HG02642 (cell line): ENCODE data around the gene NOA1.

ENCODE experiments used
- ATAC-seq: cut with Tn5 transposase; IDR thresholded peaks from one replicate; pipeline ENCODE4 v1.9.1; 2021; ENCODE audit warnings: mild to moderate bottlenecking; ENCODE audit not compliant: unreplicated experiment, poor library complexity

The NOA1 gene

DNA sequence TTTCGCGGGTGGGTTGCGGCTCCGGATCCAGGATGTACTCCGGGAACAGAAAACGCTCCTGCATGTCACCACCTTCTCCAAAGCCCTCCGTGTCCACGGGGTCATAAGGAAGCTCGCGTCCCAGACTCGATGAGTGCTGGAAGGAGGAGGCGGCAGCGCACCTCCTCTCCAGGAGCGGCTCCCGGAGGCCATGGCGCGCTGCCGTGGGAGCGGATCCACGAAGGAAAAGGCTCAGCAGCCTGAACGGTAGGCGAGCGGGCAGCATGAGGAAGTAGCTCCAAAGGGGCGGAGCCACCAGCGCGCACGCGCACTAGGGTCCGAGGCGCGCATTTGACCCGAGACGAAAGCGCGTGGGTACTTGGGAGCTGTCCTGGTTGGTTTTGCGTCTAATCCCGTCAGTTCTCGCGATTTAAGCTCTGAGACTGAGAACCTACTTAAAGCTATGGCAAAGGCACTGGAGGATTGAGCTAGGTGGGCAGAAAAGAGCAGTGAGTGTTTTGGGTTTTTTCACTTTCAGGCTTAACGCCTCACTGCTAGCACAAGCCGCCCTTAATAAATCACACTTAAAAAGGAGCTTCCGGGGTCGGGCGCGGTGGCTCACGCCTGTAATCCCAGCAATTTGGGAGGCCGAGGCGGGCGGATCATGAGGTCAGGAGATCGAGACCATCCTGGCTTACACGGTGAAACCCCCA is at the start of gene NOA1:
NOA1 (minus strand) TSS at position 286 of the 692 bp plus-strand sequence; CDS start at position 265, 21 bp downstream.
- peak; percentile 86 for ATAC-seq

DNA sequence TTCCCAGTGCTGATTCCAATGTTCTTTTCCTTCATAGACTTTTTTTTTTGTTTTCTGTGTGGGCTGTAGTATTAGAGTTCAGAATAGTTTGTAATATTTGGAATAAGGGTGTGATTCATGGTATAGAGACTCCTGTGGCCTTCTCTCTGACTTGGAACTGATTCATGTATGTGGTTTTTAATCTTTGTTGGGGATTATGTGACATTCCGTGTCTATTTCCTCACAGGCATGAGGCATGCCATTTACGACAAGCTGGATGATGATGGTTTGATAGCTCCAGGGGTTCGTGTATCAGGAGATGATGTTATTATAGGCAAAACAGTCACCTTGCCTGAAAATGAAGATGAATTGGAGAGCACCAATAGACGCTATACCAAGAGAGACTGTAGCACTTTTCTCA is 45.7 kb upstream of the NOA1 start:
- ATAC-seq = no peak

DNA sequence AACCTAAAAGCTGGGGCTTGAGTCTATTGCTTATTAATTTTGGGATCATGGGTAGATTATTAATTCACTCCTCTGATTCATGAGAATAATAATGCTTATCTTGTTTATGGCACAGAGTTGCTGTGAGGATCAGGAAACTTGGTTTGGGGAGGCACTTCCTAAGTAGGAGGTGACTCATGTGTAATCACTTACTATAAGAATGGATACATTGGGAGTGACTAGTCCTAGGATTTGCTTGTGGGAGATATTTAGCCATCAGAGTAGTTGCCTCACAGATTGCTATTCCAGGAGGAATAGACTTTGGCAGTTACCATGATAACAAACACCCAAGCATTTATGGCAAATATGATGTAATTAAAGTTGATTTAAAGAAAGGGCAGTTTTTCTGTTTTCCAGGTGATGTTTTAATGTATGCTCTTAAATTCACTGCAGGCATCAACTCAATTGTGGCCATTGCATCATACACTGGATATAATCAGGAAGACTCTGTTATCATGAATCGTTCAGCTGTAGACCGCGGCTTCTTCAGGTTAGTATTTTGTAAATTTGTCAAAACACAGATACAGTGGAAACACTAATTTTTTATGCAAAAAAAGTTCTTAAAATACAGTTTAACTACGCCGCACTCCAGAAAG is 43.2 kb upstream of the NOA1 start:
- no peak for ATAC-seq

DNA sequence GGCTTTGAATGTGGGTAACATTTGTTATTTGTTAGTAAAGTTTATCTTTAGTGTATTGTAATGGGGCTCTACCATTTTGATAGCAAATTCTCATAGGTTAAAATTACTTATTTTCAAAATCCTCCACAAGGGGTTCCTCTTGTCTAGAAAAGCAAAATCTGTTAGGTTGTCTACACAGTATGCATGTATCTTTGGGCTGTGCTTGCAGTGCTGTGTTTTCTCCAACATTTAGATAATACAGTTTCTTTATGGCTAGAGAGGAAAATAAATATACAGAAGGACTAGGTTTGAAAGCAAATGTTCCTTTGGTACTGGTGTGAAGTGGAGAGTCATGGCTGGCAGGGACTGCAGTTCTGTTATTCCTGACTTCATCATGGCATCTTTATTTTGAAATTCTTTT is 41.6 kb upstream of the NOA1 start:
- ATAC-seq = no peak

DNA sequence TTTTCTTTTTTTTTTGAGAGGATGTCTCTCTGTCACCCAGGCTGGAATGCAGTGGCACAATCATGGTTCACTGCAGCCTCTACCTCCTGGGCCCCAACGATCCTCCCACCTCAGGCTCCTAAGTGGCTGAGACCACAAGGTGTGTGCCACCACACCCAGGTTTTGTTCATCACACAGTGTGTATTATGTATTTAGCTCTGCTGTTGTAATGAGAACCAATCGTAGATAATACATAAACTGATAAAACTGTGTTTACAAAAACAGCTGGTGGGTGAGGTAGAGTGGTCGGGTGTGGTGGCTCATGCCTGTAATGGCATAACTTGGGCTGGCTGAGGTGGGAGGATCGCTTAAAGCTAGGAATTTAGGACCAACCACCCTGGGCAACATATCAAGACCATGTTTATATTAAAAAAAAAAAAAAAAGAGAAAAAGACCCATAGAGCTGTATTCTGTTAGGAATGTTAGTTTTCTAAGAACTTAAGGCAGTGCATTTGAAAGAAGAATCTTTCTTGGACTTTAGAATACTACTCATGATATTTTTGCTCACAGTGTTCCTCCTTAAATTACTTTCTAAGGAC is 36.2 kb upstream of the NOA1 start:
- no peak for ATAC-seq

DNA sequence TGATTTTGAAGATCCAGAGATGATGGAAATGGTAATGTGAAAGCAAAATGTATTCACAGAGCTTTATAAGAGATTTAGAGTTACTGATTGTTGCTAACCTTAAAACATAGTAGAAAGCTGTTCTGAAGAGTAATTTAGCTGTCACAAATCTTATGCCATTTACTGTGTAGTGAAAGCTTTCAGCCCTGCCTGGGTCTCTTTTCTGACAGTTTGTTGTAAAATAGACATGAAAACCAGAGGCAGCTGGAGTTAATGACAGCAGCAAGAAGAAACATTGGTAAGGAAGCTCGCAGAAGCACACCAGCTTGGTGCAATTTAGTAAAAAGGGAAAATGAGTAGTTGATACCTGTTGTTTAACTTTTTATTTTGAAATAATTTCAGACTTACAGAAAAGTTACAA is 22.3 kb upstream of the NOA1 start:
- no peak for ATAC-seq

DNA sequence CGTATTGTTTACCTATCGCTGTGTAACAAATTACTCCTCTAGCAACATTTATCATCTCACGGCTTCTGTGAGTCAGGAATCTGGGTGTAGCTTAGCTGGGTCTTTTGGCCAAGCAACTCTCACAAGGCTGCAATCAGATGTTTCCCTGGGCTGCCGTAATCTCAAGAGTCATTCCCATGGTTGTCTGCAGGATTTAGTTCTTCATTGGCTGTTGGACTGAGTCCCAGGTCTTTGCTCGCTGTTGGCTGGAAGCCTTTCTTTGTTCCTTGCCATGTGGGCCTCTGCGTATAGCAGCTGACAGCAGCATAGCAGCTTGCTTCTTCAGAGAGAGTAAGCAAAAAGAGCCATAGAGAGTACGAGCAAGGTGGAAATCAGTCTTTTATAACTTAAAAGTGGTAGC is 18.1 kb upstream of the NOA1 start:
- ATAC-seq = no peak

DNA sequence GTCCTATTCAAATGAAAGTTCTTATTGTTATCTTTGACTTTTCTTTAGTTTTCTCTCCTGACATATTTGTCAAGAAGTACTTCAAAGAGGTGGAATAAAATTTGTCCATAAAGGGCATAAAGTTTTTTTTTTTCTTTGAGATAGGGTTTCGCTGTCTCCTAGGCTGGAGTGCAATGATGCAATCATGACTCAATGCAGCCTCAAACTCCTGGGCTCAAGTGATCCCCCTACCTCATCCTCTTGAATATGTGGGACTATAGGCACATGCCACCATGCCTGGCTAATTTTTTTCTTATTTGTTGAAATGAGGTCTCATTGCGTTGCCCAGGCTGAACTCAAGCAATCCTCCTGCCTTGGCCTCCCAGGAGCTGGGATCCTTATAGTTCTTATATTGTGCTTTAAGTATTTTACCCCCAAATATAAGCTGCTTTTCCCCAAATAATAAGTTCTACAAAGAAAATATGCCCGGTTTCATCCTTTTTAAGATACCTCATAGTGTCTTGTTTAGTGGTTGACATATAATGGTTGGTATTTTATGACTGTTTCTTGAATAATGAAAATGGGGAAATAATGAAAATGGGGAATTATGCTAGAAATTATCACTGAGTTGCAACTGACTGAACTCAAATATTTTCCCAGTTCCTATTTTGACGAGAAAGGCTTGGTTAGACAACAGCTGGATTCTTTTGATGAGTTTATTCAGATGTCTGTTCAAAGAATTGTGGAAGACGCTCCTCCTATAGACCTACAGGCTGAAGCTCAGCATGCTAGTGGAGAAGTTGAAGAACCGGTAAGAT is 12.9 kb upstream of the NOA1 start:
- no peak for ATAC-seq

DNA sequence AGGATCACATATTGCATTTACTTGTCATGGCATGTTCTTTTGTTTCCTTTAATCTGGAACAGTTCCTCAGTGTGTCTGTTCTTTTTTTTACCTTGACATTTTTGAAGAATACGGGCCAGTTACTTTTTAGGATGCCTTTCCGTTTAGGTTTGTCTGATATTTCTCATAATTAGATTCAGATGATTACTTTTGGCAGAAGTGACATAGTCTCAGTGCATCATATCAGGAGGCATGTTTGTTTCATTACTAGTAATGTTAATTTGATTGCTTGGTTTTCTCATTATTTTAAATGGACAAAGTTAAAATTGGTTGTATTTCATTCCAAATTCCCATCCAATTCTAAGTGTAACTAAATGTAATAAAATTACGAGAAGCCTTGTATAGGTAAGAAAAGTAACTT is 9.5 kb upstream of the NOA1 start:
- no peak for ATAC-seq

DNA sequence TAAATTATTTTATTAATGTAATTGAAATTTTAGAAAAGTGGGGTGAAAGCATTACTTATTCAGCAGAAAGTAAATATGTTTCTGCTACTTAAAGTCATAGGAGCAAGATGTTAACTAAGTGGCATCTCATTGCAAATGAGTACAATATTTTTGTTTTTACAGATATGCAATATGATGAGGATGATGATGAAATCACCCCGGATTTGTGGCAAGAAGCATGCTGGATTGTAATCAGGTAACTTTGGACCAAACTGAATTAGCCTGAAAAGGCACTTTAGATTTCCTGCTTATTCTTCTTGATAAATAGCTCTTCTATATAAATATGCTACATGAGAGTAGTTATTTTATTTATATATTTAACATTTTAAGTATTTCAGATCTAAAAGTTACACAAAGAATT is 8.8 kb upstream of the NOA1 start:
- no peak for ATAC-seq

DNA sequence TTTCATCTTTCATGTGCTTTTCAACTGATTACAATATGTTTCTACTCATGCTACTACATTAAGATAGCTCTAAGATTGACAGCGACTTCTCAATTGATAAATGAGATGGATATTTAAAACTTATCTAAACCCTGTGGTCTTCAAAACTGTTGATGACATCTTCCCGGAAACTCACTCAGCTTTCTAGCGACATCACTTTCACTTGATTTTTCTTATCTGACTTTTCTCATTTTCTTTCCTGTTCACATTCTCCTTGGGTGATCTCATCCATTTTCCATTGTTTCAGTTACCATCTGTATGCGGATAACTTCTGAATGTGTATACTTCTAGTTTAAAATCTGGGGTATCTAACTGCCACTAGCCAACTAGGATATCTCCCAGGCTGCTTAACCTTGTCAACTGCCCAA is 4.4 kb upstream of the NOA1 start:
- no peak for ATAC-seq

DNA sequence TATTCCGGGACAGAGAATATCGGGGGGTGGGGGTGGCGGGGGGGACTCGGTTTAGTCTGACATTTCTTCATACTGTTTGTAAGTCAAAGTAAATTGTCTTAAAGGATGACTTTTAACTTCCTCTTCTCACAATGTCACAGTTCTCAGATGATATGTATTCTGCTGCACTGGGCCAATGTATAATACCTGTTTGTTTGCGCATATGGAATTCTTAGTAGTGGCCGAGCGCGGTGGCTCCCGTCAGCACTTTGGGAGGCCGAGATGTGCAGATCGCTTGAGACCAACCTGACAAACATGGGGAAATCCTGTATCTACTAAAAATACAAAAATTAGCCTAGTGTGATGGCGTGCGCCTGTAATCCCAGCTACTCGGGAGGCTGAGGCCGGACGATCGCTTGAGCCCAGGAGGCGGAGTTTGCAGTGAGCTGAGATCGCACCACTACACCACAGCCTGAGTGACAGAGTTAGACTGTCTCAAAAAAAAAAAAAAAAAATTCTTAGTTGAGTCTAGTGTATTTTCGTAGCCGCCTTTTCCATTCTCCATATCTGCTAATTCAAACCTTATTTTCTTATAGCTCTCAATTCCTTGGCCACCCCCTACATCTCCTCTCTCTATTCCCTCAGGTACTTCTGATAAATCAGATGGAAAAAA is 2.1 kb upstream of the NOA1 start:
- no peak for ATAC-seq

DNA sequence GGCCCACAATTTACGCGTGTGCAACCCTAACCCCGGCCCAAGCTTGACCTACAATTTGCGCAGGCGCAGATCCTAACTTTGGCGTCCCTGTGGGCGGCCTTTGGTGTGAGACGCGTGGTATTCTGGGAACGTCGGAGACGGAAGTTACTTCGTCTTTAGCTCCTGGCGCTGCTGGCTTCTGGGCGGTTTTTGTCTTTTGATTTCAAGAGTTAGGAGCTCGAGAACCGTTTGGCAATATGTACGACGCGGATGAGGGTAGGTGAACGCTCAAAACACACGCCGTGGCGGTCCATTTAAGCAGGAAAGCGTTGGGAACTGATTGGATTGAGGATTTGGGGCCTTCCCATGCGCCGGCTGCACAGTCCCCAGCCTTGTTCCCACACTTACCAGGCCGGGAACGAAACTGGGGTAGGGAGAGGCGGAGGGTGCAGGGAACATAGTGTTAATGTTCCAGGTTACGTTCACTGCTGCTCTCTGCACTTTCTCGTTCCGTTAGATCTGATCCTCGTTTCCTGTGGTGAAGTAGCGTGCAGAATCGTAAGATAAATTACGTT is 1.4 kb upstream of the NOA1 start, which contains the start of gene POLR2B:
POLR2B (plus strand) TSS at position 147 of the 554 bp plus-strand sequence; CDS start at position 237, 90 bp downstream.
- ATAC-seq = peak; percentile 53

DNA sequence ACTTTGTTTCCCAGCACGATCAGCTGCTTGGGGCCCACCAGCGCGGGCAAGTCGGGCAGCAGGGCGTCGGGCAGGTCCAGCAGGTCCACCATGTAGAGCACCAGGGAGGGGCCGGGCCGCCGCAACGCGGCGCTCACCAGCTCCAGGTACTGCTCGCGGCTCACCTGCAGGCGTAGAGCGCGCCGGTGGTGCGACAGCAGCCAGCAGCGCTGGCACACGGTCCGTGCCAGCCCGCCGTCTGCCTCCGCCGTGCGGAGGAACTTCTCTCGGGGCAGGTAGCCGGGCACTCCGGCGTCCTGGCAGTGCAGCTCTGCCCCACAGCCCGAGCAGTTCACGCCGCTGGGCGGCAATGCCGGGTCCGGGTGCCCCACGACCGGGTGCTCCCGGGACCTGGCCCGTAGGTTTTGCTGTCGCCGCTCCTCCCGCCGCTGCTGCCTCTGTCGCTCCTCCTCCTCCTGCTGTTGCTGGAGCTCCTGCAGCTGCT is 527 bp downstream of the NOA1 start:
- ATAC-seq = peak; percentile 28

DNA sequence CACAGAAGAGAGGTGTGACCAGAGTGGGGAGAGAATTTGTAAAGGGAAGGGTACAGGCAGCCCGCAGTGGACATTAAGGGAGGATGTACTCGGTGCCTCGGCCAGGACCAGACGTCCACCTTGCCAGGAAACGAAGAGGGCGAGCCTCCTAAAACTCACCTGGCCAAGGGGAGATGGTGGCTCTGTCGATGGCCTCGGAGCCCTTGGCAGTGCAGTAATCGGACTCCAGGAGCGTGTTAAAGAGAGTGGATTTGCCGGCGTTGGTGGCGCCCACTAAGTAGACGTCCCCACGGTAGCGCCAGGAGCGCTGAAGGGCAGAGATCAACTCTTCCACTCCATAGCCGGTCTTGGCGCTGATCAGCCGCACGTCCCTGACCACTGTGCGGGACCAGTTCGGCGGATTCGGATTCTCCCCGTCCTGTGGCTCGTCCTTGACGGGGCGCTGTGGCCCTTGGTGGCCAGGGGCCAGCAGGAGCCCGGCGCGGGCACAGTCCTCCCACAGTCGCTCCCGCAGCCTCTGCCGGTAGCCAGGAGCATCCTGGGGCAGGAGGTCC is 1.0 kb downstream of the NOA1 start:
- ATAC-seq = peak; percentile 0

DNA sequence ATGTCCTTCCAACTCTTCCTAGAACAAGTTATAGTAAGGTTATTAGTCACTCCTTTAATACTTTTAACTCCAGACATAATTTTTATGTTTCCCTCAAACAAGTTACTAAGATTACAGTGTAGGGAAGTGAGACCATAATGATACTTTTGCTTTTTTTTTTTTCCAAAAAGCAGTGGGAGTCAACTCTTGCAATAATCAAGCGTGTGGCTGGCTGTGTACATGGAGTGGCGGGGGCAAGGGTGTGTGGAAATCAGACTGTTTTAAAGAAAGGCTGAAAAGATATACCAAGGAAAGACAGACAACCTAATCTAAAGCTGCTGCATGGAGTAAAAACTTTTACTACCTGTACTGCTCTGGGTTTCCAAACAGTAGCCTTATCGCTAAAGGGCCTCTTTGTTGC is 4.1 kb downstream of the NOA1 start:
- ATAC-seq = no peak

DNA sequence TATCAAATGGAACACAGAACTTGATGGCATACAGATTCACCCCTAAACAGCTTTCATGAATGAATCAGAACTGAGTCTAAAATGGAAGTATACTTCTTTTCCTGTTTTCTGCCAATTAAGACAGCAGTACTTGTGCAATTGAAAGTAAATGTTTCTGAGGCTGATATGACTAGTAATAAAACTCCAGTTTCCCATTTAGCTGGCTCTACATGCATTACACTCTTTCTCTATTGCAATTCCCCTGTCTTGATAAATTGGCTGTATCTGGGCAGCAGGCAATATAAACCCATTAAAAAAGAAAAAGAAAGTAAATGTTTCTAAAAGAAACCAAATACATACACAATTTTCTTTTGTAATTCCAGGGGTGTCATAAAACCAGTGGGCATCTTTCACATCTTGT is 4.6 kb downstream of the NOA1 start:
- ATAC-seq = no peak

DNA sequence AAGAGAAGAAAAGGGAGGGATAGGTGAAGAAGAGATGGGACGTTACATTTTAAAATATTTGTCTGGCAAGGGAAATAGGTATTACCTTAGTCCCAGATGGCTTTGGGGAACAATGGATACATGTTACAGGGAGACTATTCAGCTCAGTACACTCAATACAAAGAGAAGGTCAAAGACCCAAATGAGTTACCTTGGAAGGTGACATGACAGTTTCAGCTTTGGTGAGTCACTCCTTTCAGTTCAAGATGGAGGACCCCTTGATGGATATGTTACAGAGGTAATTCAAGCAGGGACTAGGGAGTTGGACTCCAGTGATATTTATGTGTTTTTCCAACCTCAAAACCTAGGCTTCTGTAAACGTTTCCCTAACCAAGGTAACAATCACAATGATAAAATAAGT is 5.0 kb downstream of the NOA1 start:
- no peak for ATAC-seq

DNA sequence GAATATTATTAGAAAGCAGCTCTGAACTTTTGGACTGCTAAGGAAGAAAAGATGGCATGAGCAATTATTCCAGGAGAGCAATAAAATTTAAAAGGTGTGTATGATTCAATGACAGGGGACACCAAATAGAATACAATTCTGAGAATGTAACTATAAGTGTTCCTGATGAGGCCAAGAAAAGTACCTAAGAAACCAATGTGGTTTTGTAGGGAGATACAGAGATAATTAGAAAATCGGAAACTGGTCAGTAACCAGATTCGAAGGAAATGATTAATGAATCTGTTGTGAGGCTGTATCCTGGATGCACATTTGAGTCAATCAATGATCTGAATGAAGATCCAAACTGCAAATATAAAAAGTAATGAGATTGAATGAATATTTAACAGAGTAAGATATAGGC is 6.0 kb downstream of the NOA1 start:
- ATAC-seq = no peak

DNA sequence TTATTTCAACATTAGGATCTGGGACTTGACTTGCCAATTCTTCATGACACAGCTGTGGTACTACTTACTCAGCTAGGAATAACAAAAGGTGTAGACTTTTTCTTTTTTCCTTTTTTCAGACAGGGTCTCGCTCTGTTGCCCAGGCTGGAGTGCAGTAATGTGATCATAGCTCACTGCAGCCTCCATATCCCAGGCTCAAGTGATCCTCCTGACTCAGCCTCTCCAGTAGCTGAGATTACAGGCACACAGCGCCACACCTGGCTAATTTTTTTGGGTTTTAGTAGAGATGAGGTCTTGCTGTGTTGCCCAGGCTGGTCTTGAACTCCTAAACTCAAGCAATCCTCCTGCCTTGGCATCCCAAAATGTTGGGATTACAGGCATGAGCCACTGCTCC is 16.3 kb downstream of the NOA1 start:
- no peak for ATAC-seq
